Ishikawa (cell line): ENCODE measurements around the gene SNX17.

Experiments used
- CREB1 ChIP-seq: IDR thresholded peaks from 2 replicates; pipeline ENCODE4 v1.6.1; 2012; ENCODE audit warnings: low read depth
- EGR1 ChIP-seq: IDR thresholded peaks from 2 replicates; pipeline ENCODE4 v1.6.1; 2012
- EP300 ChIP-seq: IDR thresholded peaks from 2 replicates; pipeline ENCODE4 v1.6.1; 2012; ENCODE audit warnings: borderline replicate concordance
- FOXM1 ChIP-seq: IDR thresholded peaks from 2 replicates; pipeline ENCODE4 v1.6.1; 2012; ENCODE audit warnings: low read depth, borderline replicate concordance
- NFIC ChIP-seq: IDR thresholded peaks from 2 replicates; pipeline ENCODE4 v1.6.1; 2012
- RAD21 ChIP-seq: IDR thresholded peaks from 2 replicates; pipeline ENCODE4 v1.6.1; 2012; ENCODE audit warnings: low read depth
- TCF12 ChIP-seq: IDR thresholded peaks from 2 replicates; pipeline ENCODE4 v1.6.1; 2012; ENCODE audit warnings: low read depth
- TEAD4 ChIP-seq: IDR thresholded peaks from 2 replicates; pipeline ENCODE4 v1.6.1; 2012
- USF1 ChIP-seq: IDR thresholded peaks from 2 replicates; pipeline ENCODE4 v1.6.1; 2012
- YY1 ChIP-seq: IDR thresholded peaks from 2 replicates; pipeline ENCODE4 v1.6.1; 2012; ENCODE audit warnings: low read depth
- ZBTB7A ChIP-seq: IDR thresholded peaks from 2 replicates; pipeline ENCODE4 v1.6.1; 2012; ENCODE audit warnings: low read depth
- TF ChIP-seq, protein P1 (sequence below): IDR thresholded peaks from 2 replicates; pipeline ENCODE4 v1.6.1; 2012; ENCODE audit warnings: low read depth, mild to moderate bottlenecking
- TF ChIP-seq, protein P2 (sequence below): IDR thresholded peaks from 2 replicates; pipeline ENCODE4 v1.6.1; 2012

Gene SNX17

DNA sequence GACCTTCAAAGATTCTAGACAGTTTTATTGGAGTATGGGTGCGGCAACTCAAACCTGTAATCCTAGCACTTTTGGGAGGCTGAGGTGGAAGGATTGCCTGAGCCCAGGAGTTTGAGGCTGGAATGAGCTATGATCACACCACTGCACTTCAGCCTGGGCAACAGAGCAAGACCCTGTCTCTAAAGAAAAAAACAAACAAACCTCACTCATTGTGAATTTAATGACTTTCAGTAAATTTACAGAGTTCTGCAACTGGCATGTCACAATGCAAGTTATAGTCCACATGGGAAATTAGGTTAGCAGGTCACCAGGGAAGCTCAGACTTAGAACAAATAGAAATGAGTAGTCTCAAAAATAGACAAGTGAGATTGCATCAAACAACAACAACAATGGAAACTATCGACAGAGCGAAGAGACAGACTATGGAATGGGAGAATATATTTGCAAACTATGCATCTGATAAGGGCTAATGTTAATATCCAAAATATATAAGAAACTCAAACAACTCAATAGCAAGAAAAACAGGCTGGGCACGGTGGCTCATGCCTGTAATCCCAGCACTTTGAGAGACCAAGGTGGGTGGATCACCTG lies 51.3 kb downstream of the SNX17 start:
- TF ChIP-seq NFIC, result no peak
- TF ChIP-seq, protein P1, sequence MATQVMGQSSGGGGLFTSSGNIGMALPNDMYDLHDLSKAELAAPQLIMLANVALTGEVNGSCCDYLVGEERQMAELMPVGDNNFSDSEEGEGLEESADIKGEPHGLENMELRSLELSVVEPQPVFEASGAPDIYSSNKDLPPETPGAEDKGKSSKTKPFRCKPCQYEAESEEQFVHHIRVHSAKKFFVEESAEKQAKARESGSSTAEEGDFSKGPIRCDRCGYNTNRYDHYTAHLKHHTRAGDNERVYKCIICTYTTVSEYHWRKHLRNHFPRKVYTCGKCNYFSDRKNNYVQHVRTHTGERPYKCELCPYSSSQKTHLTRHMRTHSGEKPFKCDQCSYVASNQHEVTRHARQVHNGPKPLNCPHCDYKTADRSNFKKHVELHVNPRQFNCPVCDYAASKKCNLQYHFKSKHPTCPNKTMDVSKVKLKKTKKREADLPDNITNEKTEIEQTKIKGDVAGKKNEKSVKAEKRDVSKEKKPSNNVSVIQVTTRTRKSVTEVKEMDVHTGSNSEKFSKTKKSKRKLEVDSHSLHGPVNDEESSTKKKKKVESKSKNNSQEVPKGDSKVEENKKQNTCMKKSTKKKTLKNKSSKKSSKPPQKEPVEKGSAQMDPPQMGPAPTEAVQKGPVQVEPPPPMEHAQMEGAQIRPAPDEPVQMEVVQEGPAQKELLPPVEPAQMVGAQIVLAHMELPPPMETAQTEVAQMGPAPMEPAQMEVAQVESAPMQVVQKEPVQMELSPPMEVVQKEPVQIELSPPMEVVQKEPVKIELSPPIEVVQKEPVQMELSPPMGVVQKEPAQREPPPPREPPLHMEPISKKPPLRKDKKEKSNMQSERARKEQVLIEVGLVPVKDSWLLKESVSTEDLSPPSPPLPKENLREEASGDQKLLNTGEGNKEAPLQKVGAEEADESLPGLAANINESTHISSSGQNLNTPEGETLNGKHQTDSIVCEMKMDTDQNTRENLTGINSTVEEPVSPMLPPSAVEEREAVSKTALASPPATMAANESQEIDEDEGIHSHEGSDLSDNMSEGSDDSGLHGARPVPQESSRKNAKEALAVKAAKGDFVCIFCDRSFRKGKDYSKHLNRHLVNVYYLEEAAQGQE, result no peak
- no peak for TF ChIP-seq EP300
- TF ChIP-seq ZBTB7A, result no peak

DNA sequence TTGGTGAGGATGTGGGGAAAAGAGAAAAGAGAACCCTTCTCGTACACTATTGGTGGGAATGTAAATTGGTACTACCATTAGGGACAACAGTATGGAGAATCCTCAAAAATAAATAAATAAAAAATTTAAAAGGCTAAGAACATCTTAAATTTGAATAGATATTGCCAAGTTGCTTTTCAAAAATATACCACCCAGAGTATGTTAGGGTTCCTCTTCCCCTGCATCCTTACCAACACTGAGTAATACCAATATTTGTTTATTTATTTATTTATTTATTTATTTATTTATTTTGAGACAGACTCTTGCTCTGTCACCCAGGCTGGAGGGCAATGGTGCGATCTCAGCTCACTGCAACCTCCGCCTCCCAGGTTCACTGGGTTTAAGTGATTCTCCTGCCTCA lies 52.5 kb downstream of the SNX17 start:
- TF ChIP-seq EP300, result no peak
- TF ChIP-seq NFIC, result no peak
- TF ChIP-seq, protein P1, result no peak
- no peak for TF ChIP-seq RAD21
- TF ChIP-seq TEAD4, result no peak
- no peak for TF ChIP-seq TCF12
- no peak for TF ChIP-seq FOXM1
- TF ChIP-seq YY1, result no peak
- no peak for TF ChIP-seq EGR1
- no peak for TF ChIP-seq USF1
- no peak for TF ChIP-seq ZBTB7A
- TF ChIP-seq CREB1, result no peak
- TF ChIP-seq, protein P2, sequence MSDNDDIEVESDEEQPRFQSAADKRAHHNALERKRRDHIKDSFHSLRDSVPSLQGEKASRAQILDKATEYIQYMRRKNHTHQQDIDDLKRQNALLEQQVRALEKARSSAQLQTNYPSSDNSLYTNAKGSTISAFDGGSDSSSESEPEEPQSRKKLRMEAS, result no peak
